ENCODE results near the gene RPL13A.
A peak's percentile ranks its signal among the peaks of the same experiment; 100 is the strongest.

RPL13A gene

GRCh38 chr19:49486232-49486631 is 1.2 kb upstream of the RPL13A start:
- TF ChIP-seq, protein P1, sequence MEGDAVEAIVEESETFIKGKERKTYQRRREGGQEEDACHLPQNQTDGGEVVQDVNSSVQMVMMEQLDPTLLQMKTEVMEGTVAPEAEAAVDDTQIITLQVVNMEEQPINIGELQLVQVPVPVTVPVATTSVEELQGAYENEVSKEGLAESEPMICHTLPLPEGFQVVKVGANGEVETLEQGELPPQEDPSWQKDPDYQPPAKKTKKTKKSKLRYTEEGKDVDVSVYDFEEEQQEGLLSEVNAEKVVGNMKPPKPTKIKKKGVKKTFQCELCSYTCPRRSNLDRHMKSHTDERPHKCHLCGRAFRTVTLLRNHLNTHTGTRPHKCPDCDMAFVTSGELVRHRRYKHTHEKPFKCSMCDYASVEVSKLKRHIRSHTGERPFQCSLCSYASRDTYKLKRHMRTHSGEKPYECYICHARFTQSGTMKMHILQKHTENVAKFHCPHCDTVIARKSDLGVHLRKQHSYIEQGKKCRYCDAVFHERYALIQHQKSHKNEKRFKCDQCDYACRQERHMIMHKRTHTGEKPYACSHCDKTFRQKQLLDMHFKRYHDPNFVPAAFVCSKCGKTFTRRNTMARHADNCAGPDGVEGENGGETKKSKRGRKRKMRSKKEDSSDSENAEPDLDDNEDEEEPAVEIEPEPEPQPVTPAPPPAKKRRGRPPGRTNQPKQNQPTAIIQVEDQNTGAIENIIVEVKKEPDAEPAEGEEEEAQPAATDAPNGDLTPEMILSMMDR (IDR thresholded peaks at IDR 0.05; ENCODE audit: low read depth, low read length, missing control alignments) = no peak
- no peak overlapping the region for H3K4me3 ChIP-seq (replicated peaks; ENCODE audit: low read depth, low read length)
- no peak for DNase-seq (ENCODE audit: extremely low read depth, low read depth)

DNA sequence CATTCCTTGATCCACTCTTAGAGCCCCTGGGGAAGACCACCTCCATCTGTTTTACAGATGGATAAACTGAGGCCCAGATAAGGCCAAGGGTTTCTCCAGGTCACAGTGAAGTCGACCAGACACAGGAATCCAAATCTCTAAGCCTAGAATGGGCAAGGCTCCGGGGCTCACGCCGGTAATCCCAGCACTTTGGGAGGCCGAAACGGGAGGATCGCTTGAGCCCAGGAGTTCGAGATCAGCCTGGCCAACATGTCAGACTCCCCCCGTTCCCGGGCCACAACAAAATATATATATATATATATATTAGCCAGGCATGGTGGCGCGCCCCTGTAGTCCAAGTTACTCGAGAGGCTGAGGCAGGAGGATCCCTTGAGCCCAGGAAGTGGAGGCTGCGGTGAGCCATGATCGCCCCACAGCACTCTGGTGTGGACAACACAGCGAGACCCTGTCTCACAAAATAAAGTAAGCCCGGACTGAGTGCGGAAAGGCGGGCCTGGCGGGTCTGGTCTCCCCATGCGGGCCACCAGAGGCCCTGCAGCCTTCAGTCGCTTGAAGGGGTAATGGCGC is 615 bp upstream of the RPL13A start:
- TF ChIP-seq, protein P1 (IDR thresholded peaks at IDR 0.05; ENCODE audit: low read depth, low read length, missing control alignments) = no peak
- no peak overlapping the region for H3K4me3 ChIP-seq (replicated peaks; ENCODE audit: low read depth, low read length)
- no peak for DNase-seq (ENCODE audit: extremely low read depth, low read depth)

GRCh38 chr19:49488046-49488862 is 846 bp downstream of the RPL13A start:
- TF ChIP-seq, protein P1 (IDR thresholded peaks at IDR 0.05; ENCODE audit: low read depth, low read length, missing control alignments) = no peak
- H3K4me3 ChIP-seq (replicated peaks; ENCODE audit: low read depth, low read length) = peak overlapping the region; percentile 100
- DNase-seq (ENCODE audit: extremely low read depth, low read depth) = no peak

DNA sequence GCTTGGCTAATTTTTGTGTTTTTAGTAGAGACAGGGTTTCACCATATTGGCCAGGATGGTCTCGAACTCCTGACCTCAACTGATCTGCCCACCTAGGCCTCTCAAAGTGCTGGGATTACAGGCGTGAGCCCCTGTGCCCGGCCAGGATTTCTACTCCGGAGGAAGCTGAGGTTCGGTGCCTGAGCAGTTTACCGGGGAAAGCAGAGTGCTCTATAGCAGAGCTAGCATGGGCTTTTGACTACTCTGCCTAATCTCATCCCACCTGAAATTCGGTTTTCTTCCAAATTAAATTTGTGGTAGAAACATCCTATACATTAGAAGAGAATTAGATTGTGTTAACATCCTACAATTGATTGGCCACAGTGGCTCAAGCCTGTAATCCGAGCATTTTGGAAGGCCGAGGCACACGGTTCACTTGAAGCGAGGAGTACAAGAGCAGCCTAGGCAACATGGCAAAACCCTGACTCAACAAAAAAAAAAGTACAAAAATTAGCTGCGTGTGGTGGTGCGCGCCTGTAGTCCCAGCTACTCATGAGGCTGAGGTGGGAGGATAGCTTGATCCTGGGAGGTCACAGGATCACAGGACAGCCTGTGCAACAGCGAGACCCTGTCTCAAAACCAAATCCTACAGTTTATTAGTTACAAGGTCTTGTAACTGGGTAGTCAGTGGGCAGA is 1.6 kb downstream of the RPL13A start:
- peak overlapping the region; percentile 100 for H3K4me3 ChIP-seq (replicated peaks; ENCODE audit: low read depth, low read length)

GRCh38 chr19:49489601-49490167 is 2.3 kb downstream of the RPL13A start:
- DNase-seq (ENCODE audit: extremely low read depth, low read depth) = no peak
- TF ChIP-seq, protein P1 (IDR thresholded peaks at IDR 0.05; ENCODE audit: low read depth, low read length, missing control alignments) = no peak
- peak overlapping the region; percentile 100 for H3K4me3 ChIP-seq (replicated peaks; ENCODE audit: low read depth, low read length)

More for the DNA sequence above, 1.6 kb downstream of the RPL13A start:
- TF ChIP-seq, protein P1 (IDR thresholded peaks at IDR 0.05; ENCODE audit: low read depth, low read length, missing control alignments) = no peak
- no peak for DNase-seq (ENCODE audit: extremely low read depth, low read depth)

- H3K4me3 ChIP-seq (replicated peaks; ENCODE audit: low read depth, low read length) = peak overlapping the region; percentile 100
- DNase-seq (ENCODE audit: extremely low read depth, low read depth) = no peak
- TF ChIP-seq, protein P1 (IDR thresholded peaks at IDR 0.05; ENCODE audit: low read depth, low read length, missing control alignments) = no peak
Measured at GRCh38 chr19:49490287-49491029, 3.0 kb downstream of the RPL13A start.

Measured in HFF-Myc (cell line).